HepG2 (cell line): ENCODE results near the gene EFCAB14. TPM values are rescaled to one million over a fixed set of nuclear protein-coding genes. Genes with fewer than 3 reads are reported as not detected.
A peak's percentile ranks its signal among the peaks of the same experiment; 100 is the strongest.

ENCODE experiments used
- AKNA ChIP-seq: sonication (generic); formaldehyde crosslinking; IDR thresholded peaks from 2 replicates; pipeline ENCODE4 v1.4.0; 2020; ENCODE audit warnings: missing genetic modification reagents, borderline replicate concordance
- ELF3 ChIP-seq: IDR thresholded peaks from 2 replicates; pipeline ENCODE4 v1.6.1; 2016; ENCODE audit warnings: missing genetic modification reagents, missing compliant biosample characterization
- ELF4 ChIP-seq: sonication (generic); formaldehyde crosslinking; IDR thresholded peaks from 2 replicates; pipeline ENCODE4 v1.5.0; 2020; ENCODE audit warnings: missing genetic modification reagents, mild to moderate bottlenecking, moderate library complexity, borderline replicate concordance
- HOXD1 ChIP-seq: sonication (generic); formaldehyde crosslinking; IDR thresholded peaks from 2 replicates; pipeline ENCODE4 v1.5.0; 2020; ENCODE audit warnings: missing genetic modification reagents
- IRX3 ChIP-seq: sonication (generic); formaldehyde crosslinking; IDR thresholded peaks from 2 replicates; pipeline ENCODE4 v1.8.1; 2023; ENCODE audit warnings: mild to moderate bottlenecking, low read depth, missing genetic modification reagents, borderline replicate concordance
- KAT8 ChIP-seq: IDR thresholded peaks from 2 replicates; pipeline ENCODE4 v1.6.1; 2016; ENCODE audit warnings: missing genetic modification reagents, missing compliant biosample characterization
- KLF13 ChIP-seq: sonication (generic); formaldehyde crosslinking; IDR thresholded peaks from 2 replicates; pipeline ENCODE4 v1.4.0; 2020; ENCODE audit warnings: mild to moderate bottlenecking, missing genetic modification reagents
- SP2 ChIP-seq: sonication (generic); formaldehyde crosslinking; IDR thresholded peaks from 2 replicates; pipeline ENCODE4 v1.5.1; 2020; ENCODE audit warnings: mild to moderate bottlenecking, missing genetic modification reagents
- ZHX1 ChIP-seq: sonication (generic); formaldehyde crosslinking; IDR thresholded peaks from 2 replicates; pipeline ENCODE4 v1.8.1; 2022; ENCODE audit warnings: low read depth, mild to moderate bottlenecking, missing genetic modification reagents
- ZNF513 ChIP-seq: sonication (generic); formaldehyde crosslinking; conservative IDR thresholded peaks from 2 replicates; pipeline ENCODE4 v1.5.0; 2020; ENCODE audit warnings: missing genetic modification reagents
- ZNF687 ChIP-seq: sonication (generic); formaldehyde crosslinking; IDR thresholded peaks from 2 replicates; pipeline ENCODE4 v1.5.1; 2020; ENCODE audit warnings: mild to moderate bottlenecking, missing genetic modification reagents, moderate library complexity
- ZNF7 ChIP-seq: IDR thresholded peaks from 2 replicates; pipeline ENCODE4 v1.6.1; 2016; ENCODE audit warnings: missing biosample characterization, missing genetic modification reagents
- ZNF749 ChIP-seq: sonication (generic); formaldehyde crosslinking; IDR thresholded peaks from 2 replicates; pipeline ENCODE4 v1.8.0; 2022; ENCODE audit warnings: mild to moderate bottlenecking, missing genetic modification reagents, moderate library complexity, borderline replicate concordance
- polyA plus RNA-seq, 8 experiments: library from polyadenylated mRNA; depleted of rRNA in 3 of 8; stranded (reverse) in 7 of 8; unstranded in 1 of 8; fragments of >200 nt; fragmentation: Illumina TruSeq in 4 of 8; extraction: Trizol in 4 of 8; gene quantifications; 2 replicates each; pipeline versions ENCODE4 v1.2.1 to v1.2.3, GENCODE V29; 2011 to 2016; ENCODE audit warnings: low read depth in 4 of 8, missing spikeins in 1 of 8, mixed read lengths in 1 of 8; ENCODE audit not compliant: insufficient read depth in 1 of 8
- total RNA-seq, 5 experiments: library from RNA; depleted of rRNA; stranded (reverse); fragments of >200 nt; fragmentation: Illumina TruSeq; extraction: Trizol; gene quantifications; 2 replicates each; pipeline ENCODE4 v1.2.3, GENCODE V29; 2016; ENCODE audit warnings: low read depth in 1 of 5

Gene EFCAB14
- total and polyA plus RNA-seq, 2 of the 13 experiments (the other 11 are each of a cell fraction or from before 2014, with no cell fraction given), result 13.4 to 17.9 TPM

GRCh38 chr1:46735708-46736324 is 16.9 kb upstream of the EFCAB14 start (continued):
- TF ChIP-seq ZHX1, result no peak
- 0 out of 2 replicates have a peak, but pooled peaks have one; percentile 49 for TF ChIP-seq ELF4 (CRISPR knock-in tag)
- TF ChIP-seq AKNA (CRISPR knock-in tag), result peak; percentile 95
- TF ChIP-seq KLF13, result no peak
- no peak for TF ChIP-seq SP2 (CRISPR knock-in tag)
- peak; percentile 78 for TF ChIP-seq ELF3 (CRISPR knock-in tag)
- peak; percentile 26; the same call in 1 of the 2 replicates for TF ChIP-seq IRX3
- TF ChIP-seq ZNF687 (CRISPR knock-in tag), result no peak
- TF ChIP-seq ZNF749, result peak; percentile 67; the same call in 1 of the 2 replicates
- TF ChIP-seq KAT8 (CRISPR knock-in tag), result peak; percentile 66
- TF ChIP-seq ZNF7 (CRISPR knock-in tag), result 0 out of 2 replicates have a peak, but pooled peaks have one; percentile 13
- TF ChIP-seq ZNF513, result no peak
- no peak for TF ChIP-seq HOXD1
